RWPE1 (cell line): ENCODE data around the gene C1orf21.

Experiments
- CTCF ChIA-PET: fragments of 350-600 bp; sonication (Branson Sonifier 250); formaldehyde crosslinking; extraction: SDS; loops from one replicate; lab custom pipeline; 2021; lab: Yijun Ruan, JAX
- POLR2A ChIA-PET: fragments of 400-600 bp; formaldehyde crosslinking; extraction: SDS; loops from one replicate; lab custom pipeline; 2020; ENCODE audit warnings: antibody characterized with exemption; ENCODE audit not compliant: low non-redundant PET; lab: Yijun Ruan, JAX
- DNase-seq: peaks from one replicate; pipeline ENCODE4 v3.0.0; 2012; ENCODE audit warnings: low spot score
- H3K27ac ChIP-seq: fragments of 450-650 bp; 2 replicates; pipeline ENCODE4 v1.5.1; 2017
- CTCF ChIP-seq: fragments of 450-650 bp; conservative IDR thresholded peaks from 2 replicates; pipeline ENCODE4 v1.5.1; 2017; ENCODE audit warnings: low read depth, mild to moderate bottlenecking

C1orf21 gene

GRCh38 chr1:184557423-184558347, 170.9 kb downstream of the C1orf21 start:
- CTCF ChIA-PET: interaction anchor here (0.7 kb wide), 1 partner anchor 1738 kb away, joined by 5 read pairs; the partner anchor contains the start of gene PRG4
- H3K27ac ChIP-seq: no peak overlapping the region
- TF ChIP-seq CTCF: no peak
- POLR2A ChIA-PET: no interaction called here
- no peak for DNase-seq

GRCh38 chr1:184558691-184559090, 171.9 kb downstream of the C1orf21 start:
- CTCF ChIA-PET: interaction anchor here (0.7 kb wide), 1 partner anchor 20 kb away, joined by 3 read pairs; no protein-coding TSS in a partner anchor
- DNase-seq: no peak
- POLR2A ChIA-PET: no interaction called here
- TF ChIP-seq CTCF: no peak
- no peak overlapping the region for H3K27ac ChIP-seq

- no peak for DNase-seq
- ChIA-PET CTCF (interaction anchor here (0.7 kb wide), 1 partner anchor 19 kb away, joined by 3 read pairs; no protein-coding TSS in a partner anchor), POLR2A (interaction anchor here (0.7 kb wide), 1 partner anchor 172 kb away, joined by 3 read pairs; the partner anchor contains the start of gene C1orf21)
- no peak for TF ChIP-seq CTCF
- H3K27ac ChIP-seq: no peak overlapping the region
Measured at GRCh38 chr1:184559117-184559713, 172.4 kb downstream of the C1orf21 start.

GRCh38 chr1:184562806-184563205, 176.0 kb downstream of the C1orf21 start:
- no peak overlapping the region for H3K27ac ChIP-seq
- ChIA-PET POLR2A (no interaction called here), CTCF (interaction anchor here (0.5 to 1.3 kb wide), 4 partner anchors 104 to 514 kb away, joined by 3 read pairs; no protein-coding TSS in a partner anchor)
- DNase-seq: no peak
- no peak for TF ChIP-seq CTCF

- peak; percentile 55 for TF ChIP-seq CTCF
- H3K27ac ChIP-seq: no peak overlapping the region
- DNase-seq: peak; percentile 16
- ChIA-PET POLR2A (no interaction called here), CTCF (interaction anchor here (0.5 to 1.3 kb wide), 4 partner anchors 103 to 514 kb away, joined by 3 read pairs; no protein-coding TSS in a partner anchor)
Measured at GRCh38 chr1:184563308-184563707, 176.5 kb downstream of the C1orf21 start.

GRCh38 chr1:184567009-184567408, 180.2 kb downstream of the C1orf21 start:
- H3K27ac ChIP-seq: no peak overlapping the region
- CTCF ChIA-PET: interaction anchor here (2.0 kb wide), 1 partner anchor 97 kb away, joined by 7 read pairs; no protein-coding TSS in a partner anchor
- no peak for DNase-seq
- no peak for TF ChIP-seq CTCF
- POLR2A ChIA-PET: no interaction called here
